Measurements from ENCODE around the gene RRAGC.

- TF ChIP-seq CTCF (IDR thresholded peaks at IDR 0.05) = no peak
- TF ChIP-seq POLR2A (IDR thresholded peaks at IDR 0.05) = no peak
Measured at GRCh38 chr1:38875811-38876210, 16.2 kb upstream of the RRAGC start.

Data from esophagus squamous epithelium (tissue), 4 donors.